OCI-LY7 (cell line): ENCODE results near the gene ARHGAP23. TPM values are rescaled to one million over a fixed set of nuclear protein-coding genes. Genes with fewer than 3 reads are reported as not detected.
"Not testable (repeated sequence)": the region's sequence is repeated elsewhere in the genome, so short reads cannot be mapped to it uniquely, and the experiment has no call there.

Experiments
- BruUV-seq: library from RNA; stranded (reverse); fragments of 400-500 nt; replicated peaks from 2 replicates; lab custom pipeline; 2021; lab: Mats Ljungman, UMichigan
- CTCF ChIA-PET: fragments of 300-600 bp; sonication (Branson Sonifier 250); formaldehyde crosslinking; loops from one replicate; lab custom pipeline; 2022; ENCODE audit warnings: antibody characterized with exemption; ENCODE audit not compliant: unreplicated experiment; lab: Charles Lee
- POLR2A ChIA-PET: fragments of 300-600 bp; sonication (Branson Sonifier 250); formaldehyde crosslinking; loops from one replicate; lab custom pipeline; 2022; ENCODE audit warnings: antibody characterized with exemption; lab: Charles Lee
- DNase-seq: peaks from one replicate; pipeline ENCODE4 v3.0.0-alpha.2; 2015; ENCODE audit warnings: low spot score
- H2AFZ ChIP-seq: fragments of 200-600 bp; sonication (generic), shearing (Covaris generic); 2 replicates; pipeline ENCODE4 v1.6.1; 2014; ENCODE audit warnings: mild to moderate bottlenecking, antibody characterized with exemption, low read length, moderate library complexity
- H3K27ac ChIP-seq: fragments of 200-600 bp; sonication (generic); 2 replicates; pipeline ENCODE4 v1.5.1; 2014; ENCODE audit warnings: mixed run types, low read depth, mild to moderate bottlenecking, moderate library complexity, low read length, inconsistent platforms; ENCODE audit not compliant: poor library complexity, severe bottlenecking
- H3K36me3 ChIP-seq: fragments of 200-600 bp; sonication (generic); 2 replicates; pipeline ENCODE4 v1.6.1; 2014; ENCODE audit warnings: mild to moderate bottlenecking, antibody characterized with exemption, low read length, moderate library complexity, mixed read lengths; ENCODE audit not compliant: insufficient read depth
- H3K4me1 ChIP-seq: fragments of 200-600 bp; sonication (generic); 2 replicates; pipeline ENCODE4 v1.5.1; 2014; ENCODE audit warnings: mild to moderate bottlenecking, low read length; ENCODE audit not compliant: insufficient read depth, poor library complexity, severe bottlenecking
- H3K4me2 ChIP-seq: fragments of 200-600 bp; sonication (generic); 2 replicates; pipeline ENCODE4 v1.6.1; 2014; ENCODE audit warnings: mild to moderate bottlenecking, low read length
- H3K4me3 ChIP-seq: fragments of 200-600 bp; sonication (generic); 2 replicates; pipeline ENCODE4 v1.5.1; 2014; ENCODE audit warnings: mild to moderate bottlenecking, low read depth, low read length; ENCODE audit not compliant: poor library complexity, severe bottlenecking
- H3K79me2 ChIP-seq: fragments of 200-600 bp; sonication (generic); 2 replicates; pipeline ENCODE4 v1.6.1; 2016; ENCODE audit warnings: low read depth, mild to moderate bottlenecking, low read length, moderate library complexity, mixed read lengths; ENCODE audit not compliant: insufficient read depth
- H3K9me2 ChIP-seq: fragments of 200-600 bp; sonication (generic); 2 replicates; pipeline ENCODE4 v1.6.1; 2016; ENCODE audit warnings: mild to moderate bottlenecking, low read length, mixed read lengths; ENCODE audit not compliant: insufficient read depth
- H3K9me3 ChIP-seq: fragments of 200-600 bp; sonication (generic); 2 replicates; pipeline ENCODE4 v1.6.1; 2014; ENCODE audit warnings: mild to moderate bottlenecking, mixed run types, low read length, mixed read lengths
- H4K20me1 ChIP-seq: fragments of 200-600 bp; sonication (generic); 2 replicates; pipeline ENCODE4 v1.6.1; 2014; ENCODE audit warnings: mild to moderate bottlenecking, antibody characterized with exemption, low read length, moderate library complexity, mixed read lengths; ENCODE audit not compliant: insufficient read depth
- EZH2phosphoT487 ChIP-seq: fragments of 200-600 bp; sonication (generic); IDR thresholded peaks from 2 replicates; pipeline ENCODE4 v1.6.1; 2018; ENCODE audit warnings: low read depth, borderline replicate concordance, mild to moderate bottlenecking, mixed run types, antibody characterized with exemption, low read length, moderate library complexity, mixed read lengths
- intact Hi-C: fragments of 100-400 bp; cut with micrococcal nuclease; formaldehyde crosslinking; loops from one replicate; pipeline ENCODE4 v1.10.0; 2022; ENCODE audit not compliant: unreplicated experiment
- total RNA-seq, 2 experiments: library from RNA; depleted of rRNA in 1 of 2; stranded (reverse); fragments of >200 nt in 1 of 2; shearing (Covaris generic) in 1 of 2; gene quantifications; 2 replicates each; pipeline ENCODE4 v1.2.3, GENCODE V29; 2014 to 2022
- TF ChIP-seq, protein P1 (sequence below): fragments of 200-600 bp; sonication (generic); conservative IDR thresholded peaks from 2 replicates; pipeline ENCODE4 v1.5.1; 2014; ENCODE audit warnings: mild to moderate bottlenecking, antibody characterized with exemption, low read length, moderate library complexity, mixed read lengths

ARHGAP23 gene
- total RNA-seq, 2 experiments from 2014 or later: 16.3 to 18.6 TPM

DNA sequence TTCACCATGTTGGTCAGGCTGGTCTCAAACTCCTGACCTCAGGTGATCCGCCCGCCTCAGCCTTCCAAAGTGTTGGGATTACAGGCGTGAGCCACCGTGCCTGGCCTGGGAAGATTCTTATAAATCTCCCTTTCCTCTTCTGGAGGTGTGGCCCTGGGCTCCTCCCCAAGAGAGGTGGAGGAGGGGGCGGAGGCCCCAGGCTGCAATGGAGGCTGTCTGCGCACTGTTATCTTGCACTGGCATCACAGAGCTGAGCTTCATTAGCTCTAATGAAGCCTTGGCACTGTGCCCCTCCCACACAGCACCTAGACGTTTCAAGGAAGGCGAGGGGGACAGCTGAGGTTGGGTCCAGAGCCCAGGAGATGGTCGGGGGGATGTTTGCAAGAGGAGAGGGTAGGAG lies 7.5 kb downstream of the ARHGAP23 start:
- no peak for DNase-seq
- intact Hi-C loops: no loop called here
- no peaks in the 10 kb centered on the region for H3K9me2 ChIP-seq
- H3K36me3 ChIP-seq: no peaks in the 10 kb centered on the region
- no peaks in the 10 kb centered on the region for H3K4me1 ChIP-seq
- BruUV-seq: no TSS peak
- POLR2A ChIA-PET: no interaction called here
- H3K4me3 ChIP-seq: no peak overlapping the region
- no peak overlapping the region for H2AFZ ChIP-seq
- no peaks in the 10 kb centered on the region for H4K20me1 ChIP-seq
- CTCF ChIA-PET: no interaction called here
- TF ChIP-seq EZH2phosphoT487: no peak
- TF ChIP-seq, protein P1, sequence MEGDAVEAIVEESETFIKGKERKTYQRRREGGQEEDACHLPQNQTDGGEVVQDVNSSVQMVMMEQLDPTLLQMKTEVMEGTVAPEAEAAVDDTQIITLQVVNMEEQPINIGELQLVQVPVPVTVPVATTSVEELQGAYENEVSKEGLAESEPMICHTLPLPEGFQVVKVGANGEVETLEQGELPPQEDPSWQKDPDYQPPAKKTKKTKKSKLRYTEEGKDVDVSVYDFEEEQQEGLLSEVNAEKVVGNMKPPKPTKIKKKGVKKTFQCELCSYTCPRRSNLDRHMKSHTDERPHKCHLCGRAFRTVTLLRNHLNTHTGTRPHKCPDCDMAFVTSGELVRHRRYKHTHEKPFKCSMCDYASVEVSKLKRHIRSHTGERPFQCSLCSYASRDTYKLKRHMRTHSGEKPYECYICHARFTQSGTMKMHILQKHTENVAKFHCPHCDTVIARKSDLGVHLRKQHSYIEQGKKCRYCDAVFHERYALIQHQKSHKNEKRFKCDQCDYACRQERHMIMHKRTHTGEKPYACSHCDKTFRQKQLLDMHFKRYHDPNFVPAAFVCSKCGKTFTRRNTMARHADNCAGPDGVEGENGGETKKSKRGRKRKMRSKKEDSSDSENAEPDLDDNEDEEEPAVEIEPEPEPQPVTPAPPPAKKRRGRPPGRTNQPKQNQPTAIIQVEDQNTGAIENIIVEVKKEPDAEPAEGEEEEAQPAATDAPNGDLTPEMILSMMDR: no peak
- H3K4me2 ChIP-seq: no peak overlapping the region
- no peak overlapping the region for H3K27ac ChIP-seq
- H3K79me2 ChIP-seq: no peaks in the 10 kb centered on the region
- no peaks in the 10 kb centered on the region for H3K9me3 ChIP-seq

DNA sequence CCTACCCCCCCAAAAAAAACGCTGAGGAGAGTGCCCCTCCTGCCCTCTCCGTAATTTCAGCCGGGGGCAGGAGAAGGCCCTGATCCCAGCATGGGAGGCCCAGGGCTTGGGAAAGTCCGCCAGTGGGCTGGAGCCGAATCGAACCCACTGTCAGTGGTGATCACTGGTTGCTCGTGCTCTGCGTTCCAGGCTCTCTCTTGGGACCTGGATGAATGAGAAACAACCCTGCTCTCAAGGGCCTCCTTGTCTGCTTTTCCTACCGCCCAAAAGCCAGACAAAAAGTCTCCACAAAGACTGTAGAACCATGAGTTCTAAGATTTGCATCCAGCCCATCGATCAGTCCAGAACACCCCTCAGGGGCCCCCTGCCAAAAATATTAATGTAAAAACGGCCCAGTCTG lies 8.1 kb downstream of the ARHGAP23 start:
- Histone ChIP-seq H3K4me3 (no peak overlapping the region), H3K9me3 (no peaks in the 10 kb centered on the region), H3K4me1 (peaks cover 5% of the 10 kb centered on the region), H2AFZ (no peak overlapping the region), H3K4me2 (no peak overlapping the region), H3K79me2 (no peaks in the 10 kb centered on the region), H4K20me1 (no peaks in the 10 kb centered on the region), H3K27ac (no peak overlapping the region), H3K36me3 (no peaks in the 10 kb centered on the region), H3K9me2 (no peaks in the 10 kb centered on the region)
- BruUV-seq: no TSS peak
- POLR2A ChIA-PET: no interaction called here
- TF ChIP-seq, protein P1: no peak
- TF ChIP-seq EZH2phosphoT487: no peak
- CTCF ChIA-PET: no interaction called here
- no peak for DNase-seq
- intact Hi-C loops: no loop called here

DNA sequence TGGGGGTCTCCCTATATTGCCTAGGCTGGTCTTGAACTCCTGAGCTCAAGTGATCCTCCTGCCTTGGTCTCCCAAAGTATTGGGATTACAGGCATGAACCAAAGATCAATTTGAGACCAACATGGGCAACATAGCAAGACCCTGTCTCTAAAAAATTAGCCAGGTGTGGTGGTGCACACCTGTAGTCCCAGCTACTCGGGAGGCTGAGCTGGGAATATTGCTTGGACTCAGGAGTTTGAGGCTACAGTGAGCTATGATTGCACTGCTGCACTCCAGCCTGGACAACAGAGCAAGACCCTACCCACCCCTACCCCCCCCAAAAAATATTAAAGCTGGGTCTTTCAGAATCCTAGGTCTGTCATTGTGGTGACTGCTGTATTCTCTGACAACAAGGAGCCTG lies 9.0 kb downstream of the ARHGAP23 start:
- DNase-seq, H3K79me2 ChIP-seq, CTCF ChIA-PET, H3K9me3 ChIP-seq, POLR2A ChIA-PET, H3K4me1 ChIP-seq, H2AFZ ChIP-seq, H3K9me2 ChIP-seq, H3K27ac ChIP-seq, BruUV-seq, intact Hi-C loops, H3K4me3 ChIP-seq, H4K20me1 ChIP-seq, H3K36me3 ChIP-seq, H3K4me2 ChIP-seq: not testable (repeated sequence)
